SK-N-SH (cell line): ENCODE measurements around the gene TCTN2. TPM values are rescaled to one million over a fixed set of nuclear protein-coding genes. Genes with fewer than 3 reads are reported as not detected.

Experiments
- CTCF ChIA-PET: fragments of 300-600, 350-600 bp; formaldehyde crosslinking; extraction: SDS; loops from one replicate; lab custom pipeline; 2021; lab: Yijun Ruan, JAX
- POLR2A ChIA-PET: fragments of 350-600 bp; sonication (Branson Sonifier 250); formaldehyde crosslinking; extraction: SDS; loops from one replicate; lab custom pipeline; 2020; ENCODE audit warnings: antibody characterized with exemption, inconsistent platforms; lab: Yijun Ruan, JAX
- DNase-seq: peaks from one replicate; pipeline ENCODE4 v3.0.0; 2012
- H2AFZ ChIP-seq: fragments of 200-600 bp; sonication (generic); 2 replicates; pipeline ENCODE4 v1.8.1; 2016; ENCODE audit warnings: antibody characterized with exemption, mild to moderate bottlenecking, low read depth
- H3F3A ChIP-seq: fragments of 200-600 bp; sonication (generic); replicated peaks from 2 replicates; pipeline ENCODE3; 2016; ENCODE audit warnings: antibody characterized with exemption, mild to moderate bottlenecking; ENCODE audit not compliant: insufficient read depth
- H3K27ac ChIP-seq, 2 experiments: fragments of 200-500 bp in 1 of 2; fragments of 200-600 bp in 1 of 2; sonication (Bioruptor generic) in 1 of 2; sonication (generic), shearing (Covaris generic) in 1 of 2; 2 replicates each; pipeline versions ENCODE4 v1.5.1 to v1.6.1; 2014 to 2016; ENCODE audit warnings: low read depth in 2 of 2, inconsistent platforms in 1 of 2, low read length in 1 of 2, mild to moderate bottlenecking in 1 of 2, mixed read lengths in 1 of 2
- H3K27me3 ChIP-seq: fragments of 200-600 bp; sonication (generic), shearing (Covaris generic); 2 replicates; pipeline ENCODE4 v1.6.1; 2016; ENCODE audit warnings: mixed run types; ENCODE audit not compliant: insufficient read depth
- H3K36me3 ChIP-seq, 2 experiments: fragments of 200-500 bp in 1 of 2; fragments of 200-600 bp in 1 of 2; sonication (Bioruptor generic) in 1 of 2; sonication (generic) in 1 of 2; replicated peaks in 1 of 2; 2 replicates each; pipeline versions ENCODE3 to v1.5.1; 2014 to 2016; ENCODE audit warnings: low read length in 1 of 2, mild to moderate bottlenecking in 1 of 2; ENCODE audit not compliant: insufficient read depth in 2 of 2, control insufficient read depth in 1 of 2
- H3K4me1 ChIP-seq, 2 experiments: fragments of 200-500 bp in 1 of 2; fragments of 200-600 bp in 1 of 2; sonication (Bioruptor generic) in 1 of 2; sonication (generic), shearing (Covaris generic) in 1 of 2; 2 replicates each; pipeline versions ENCODE4 v1.5.1 to v1.6.1; 2014 to 2016; ENCODE audit warnings: low read depth in 1 of 2, low read length in 1 of 2, mixed run types in 1 of 2; ENCODE audit not compliant: insufficient read depth in 2 of 2, control insufficient read depth in 1 of 2
- H3K4me2 ChIP-seq: fragments of 200-600 bp; sonication (generic), shearing (Covaris generic); 2 replicates; pipeline ENCODE4 v1.6.1; 2017; ENCODE audit warnings: mixed run types
- H3K4me3 ChIP-seq, 2 experiments: fragments of 200-500 bp in 1 of 2; fragments of 200-600 bp in 1 of 2; sonication (Bioruptor generic) in 1 of 2; sonication (generic), shearing (Covaris generic) in 1 of 2; 2 replicates each; pipeline versions ENCODE4 v1.5.1 to v1.8.1; 2014 to 2016; ENCODE audit warnings: low read depth in 2 of 2, inconsistent platforms in 1 of 2, low read length in 1 of 2, mild to moderate bottlenecking in 1 of 2, mixed read lengths in 1 of 2, moderate library complexity in 1 of 2
- H3K79me2 ChIP-seq: fragments of 200-600 bp; sonication (generic); 2 replicates; pipeline ENCODE4 v1.8.1; 2017; ENCODE audit warnings: mild to moderate bottlenecking; ENCODE audit not compliant: insufficient read depth
- H3K9ac ChIP-seq: fragments of 200-600 bp; sonication (generic); 2 replicates; pipeline ENCODE4 v1.6.1; 2017; ENCODE audit warnings: mixed run types
- H3K9me2 ChIP-seq: fragments of 200-600 bp; sonication (generic); 2 replicates; pipeline ENCODE4 v1.6.1; 2017; ENCODE audit warnings: mixed run types
- H3K9me3 ChIP-seq: fragments of 200-600 bp; sonication (generic); 2 replicates; pipeline ENCODE4 v1.6.1; 2017; ENCODE audit warnings: mixed run types, mild to moderate bottlenecking, moderate library complexity
- H4K20me1 ChIP-seq: fragments of 200-600 bp; sonication (generic); 2 replicates; pipeline ENCODE4 v1.6.1; 2017; ENCODE audit warnings: mild to moderate bottlenecking, mixed run types; ENCODE audit not compliant: insufficient read depth
- CHD2 ChIP-seq: fragments of 150-350 bp; IDR thresholded peaks from 2 replicates; pipeline ENCODE4 v1.6.1; 2018; ENCODE audit warnings: low read length; ENCODE audit not compliant: partially characterized antibody
- MEF2A ChIP-seq: IDR thresholded peaks from 2 replicates; pipeline ENCODE4 v1.4.0; 2012; ENCODE audit warnings: low read depth, borderline replicate concordance
- RFX5 ChIP-seq: IDR thresholded peaks from 2 replicates; pipeline ENCODE4 v1.6.1; 2012; ENCODE audit warnings: mild to moderate bottlenecking, improper control_type of control experiment, low read length
- SIN3A ChIP-seq: IDR thresholded peaks from 2 replicates; pipeline ENCODE4 v1.6.1; 2012; ENCODE audit warnings: low read depth, mild to moderate bottlenecking, low read length, moderate library complexity, borderline replicate concordance
- WGBS: methylation state at CpG from one replicate; pipeline ENCODE4 v1.1.6; 2017; ENCODE audit warnings: low lambda C conversion rate; 5-methylcytosine and 5-hydroxymethylcytosine counted together
- polyA plus RNA-seq, 3 experiments: library from polyadenylated mRNA; depleted of rRNA; stranded (reverse); fragments of >200 nt; gene quantifications; 2 replicates each; pipeline ENCODE4 v1.2.3, GENCODE V29; 2012
- TF ChIP-seq, protein P1 (sequence below): IDR thresholded peaks from 2 replicates; pipeline ENCODE4 v1.6.1; 2012; ENCODE audit warnings: mild to moderate bottlenecking, low read depth, low read length, moderate library complexity
- TF ChIP-seq, protein P2 (sequence below): fragments of 200-600 bp; sonication (generic); IDR thresholded peaks from 2 replicates; pipeline ENCODE4 v1.6.1; 2017; ENCODE audit warnings: antibody characterized with exemption, mild to moderate bottlenecking, moderate library complexity
- TF ChIP-seq, protein P3 (sequence below): fragments of 150-350 bp; IDR thresholded peaks from 2 replicates; pipeline ENCODE4 v1.6.1; 2017; ENCODE audit warnings: antibody characterized with exemption, low read length, low read depth, borderline replicate concordance

TCTN2 gene
- polyA plus RNA-seq, 1 of the 3 experiments (the other 2 are of a cell fraction) = 9.1 TPM

DNA sequence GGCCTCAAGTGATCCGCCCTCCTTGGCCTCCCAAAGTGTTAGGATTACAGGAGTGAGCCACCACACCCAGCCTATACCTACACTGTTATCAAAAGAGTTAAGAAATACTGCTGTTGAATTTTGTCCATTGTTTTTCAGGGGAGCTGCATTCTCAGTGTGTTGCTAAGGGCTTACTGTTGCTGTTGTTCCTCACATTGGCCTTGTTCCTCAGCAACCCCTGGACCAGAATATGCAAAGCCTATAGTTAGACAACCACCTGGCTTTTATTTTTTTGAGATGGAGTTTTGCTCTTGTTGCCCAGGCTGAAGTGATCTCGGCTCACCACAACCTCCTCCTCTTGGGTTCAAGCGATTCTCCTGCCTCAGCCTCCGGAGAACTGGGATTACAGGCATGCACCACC lies 36.6 kb downstream of the TCTN2 start (continued):
- TF ChIP-seq, protein P1, sequence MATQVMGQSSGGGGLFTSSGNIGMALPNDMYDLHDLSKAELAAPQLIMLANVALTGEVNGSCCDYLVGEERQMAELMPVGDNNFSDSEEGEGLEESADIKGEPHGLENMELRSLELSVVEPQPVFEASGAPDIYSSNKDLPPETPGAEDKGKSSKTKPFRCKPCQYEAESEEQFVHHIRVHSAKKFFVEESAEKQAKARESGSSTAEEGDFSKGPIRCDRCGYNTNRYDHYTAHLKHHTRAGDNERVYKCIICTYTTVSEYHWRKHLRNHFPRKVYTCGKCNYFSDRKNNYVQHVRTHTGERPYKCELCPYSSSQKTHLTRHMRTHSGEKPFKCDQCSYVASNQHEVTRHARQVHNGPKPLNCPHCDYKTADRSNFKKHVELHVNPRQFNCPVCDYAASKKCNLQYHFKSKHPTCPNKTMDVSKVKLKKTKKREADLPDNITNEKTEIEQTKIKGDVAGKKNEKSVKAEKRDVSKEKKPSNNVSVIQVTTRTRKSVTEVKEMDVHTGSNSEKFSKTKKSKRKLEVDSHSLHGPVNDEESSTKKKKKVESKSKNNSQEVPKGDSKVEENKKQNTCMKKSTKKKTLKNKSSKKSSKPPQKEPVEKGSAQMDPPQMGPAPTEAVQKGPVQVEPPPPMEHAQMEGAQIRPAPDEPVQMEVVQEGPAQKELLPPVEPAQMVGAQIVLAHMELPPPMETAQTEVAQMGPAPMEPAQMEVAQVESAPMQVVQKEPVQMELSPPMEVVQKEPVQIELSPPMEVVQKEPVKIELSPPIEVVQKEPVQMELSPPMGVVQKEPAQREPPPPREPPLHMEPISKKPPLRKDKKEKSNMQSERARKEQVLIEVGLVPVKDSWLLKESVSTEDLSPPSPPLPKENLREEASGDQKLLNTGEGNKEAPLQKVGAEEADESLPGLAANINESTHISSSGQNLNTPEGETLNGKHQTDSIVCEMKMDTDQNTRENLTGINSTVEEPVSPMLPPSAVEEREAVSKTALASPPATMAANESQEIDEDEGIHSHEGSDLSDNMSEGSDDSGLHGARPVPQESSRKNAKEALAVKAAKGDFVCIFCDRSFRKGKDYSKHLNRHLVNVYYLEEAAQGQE = no peak
- TF ChIP-seq MEF2A (no peak), CHD2 (no peak), RFX5 (no peak)
- TF ChIP-seq, protein P2, sequence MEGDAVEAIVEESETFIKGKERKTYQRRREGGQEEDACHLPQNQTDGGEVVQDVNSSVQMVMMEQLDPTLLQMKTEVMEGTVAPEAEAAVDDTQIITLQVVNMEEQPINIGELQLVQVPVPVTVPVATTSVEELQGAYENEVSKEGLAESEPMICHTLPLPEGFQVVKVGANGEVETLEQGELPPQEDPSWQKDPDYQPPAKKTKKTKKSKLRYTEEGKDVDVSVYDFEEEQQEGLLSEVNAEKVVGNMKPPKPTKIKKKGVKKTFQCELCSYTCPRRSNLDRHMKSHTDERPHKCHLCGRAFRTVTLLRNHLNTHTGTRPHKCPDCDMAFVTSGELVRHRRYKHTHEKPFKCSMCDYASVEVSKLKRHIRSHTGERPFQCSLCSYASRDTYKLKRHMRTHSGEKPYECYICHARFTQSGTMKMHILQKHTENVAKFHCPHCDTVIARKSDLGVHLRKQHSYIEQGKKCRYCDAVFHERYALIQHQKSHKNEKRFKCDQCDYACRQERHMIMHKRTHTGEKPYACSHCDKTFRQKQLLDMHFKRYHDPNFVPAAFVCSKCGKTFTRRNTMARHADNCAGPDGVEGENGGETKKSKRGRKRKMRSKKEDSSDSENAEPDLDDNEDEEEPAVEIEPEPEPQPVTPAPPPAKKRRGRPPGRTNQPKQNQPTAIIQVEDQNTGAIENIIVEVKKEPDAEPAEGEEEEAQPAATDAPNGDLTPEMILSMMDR = no peak
- TF ChIP-seq, all 33 proteins: peak for 0

DNA sequence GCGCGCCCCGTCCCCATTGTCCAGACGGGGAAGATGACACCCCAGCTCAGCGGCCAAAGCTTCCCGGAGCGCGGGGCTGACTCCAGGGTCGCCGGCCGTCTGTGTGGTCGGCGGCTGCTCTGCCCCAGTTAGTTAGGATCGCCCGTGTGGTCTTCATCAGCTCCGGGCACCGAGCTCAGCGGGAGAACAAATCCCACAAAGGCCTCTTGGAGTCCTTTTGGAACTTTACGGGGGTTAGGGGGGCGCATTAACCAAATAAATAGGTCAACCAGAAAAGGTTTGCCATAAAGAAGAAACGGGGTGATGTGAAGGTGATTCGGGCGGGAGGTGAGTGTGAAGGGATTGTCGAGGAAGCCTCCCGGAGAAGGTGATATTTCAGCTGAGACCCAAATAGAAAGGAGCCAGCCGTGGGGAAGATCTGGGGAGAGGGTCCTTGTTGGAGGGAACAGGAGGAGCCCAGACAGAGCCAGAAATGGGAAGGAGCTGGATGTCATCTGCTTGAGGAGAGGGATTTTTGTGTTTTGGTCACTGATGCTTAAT lies 41.9 kb downstream of the TCTN2 start:
- peak; percentile 4; the same call in 1 of the 2 replicates for TF ChIP-seq SIN3A
- TF ChIP-seq, protein P3, sequence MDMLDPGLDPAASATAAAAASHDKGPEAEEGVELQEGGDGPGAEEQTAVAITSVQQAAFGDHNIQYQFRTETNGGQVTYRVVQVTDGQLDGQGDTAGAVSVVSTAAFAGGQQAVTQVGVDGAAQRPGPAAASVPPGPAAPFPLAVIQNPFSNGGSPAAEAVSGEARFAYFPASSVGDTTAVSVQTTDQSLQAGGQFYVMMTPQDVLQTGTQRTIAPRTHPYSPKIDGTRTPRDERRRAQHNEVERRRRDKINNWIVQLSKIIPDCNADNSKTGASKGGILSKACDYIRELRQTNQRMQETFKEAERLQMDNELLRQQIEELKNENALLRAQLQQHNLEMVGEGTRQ = no peak
- TF ChIP-seq, all 33 proteins: peak for 1
- H3K9me2 ChIP-seq = no peaks in the 10 kb centered on the region
- peak overlapping the region; percentile 92 for H2AFZ ChIP-seq
- H3K4me3 ChIP-seq = peak overlapping the region; percentile 72 to 92
- WGBS = 2% methylated on average over 13 of the region's 26 CpGs
- CTCF ChIA-PET = interaction anchor here (1.0 to 1.5 kb wide), 3 partner anchors 11 to 271 kb away, joined by 3 to 4 read pairs (median 4); no protein-coding TSS in a partner anchor
- H3K4me2 ChIP-seq = peak overlapping the region; percentile 90
- H3K36me3 ChIP-seq = peaks cover 0 to 3% of the 10 kb centered on the region in 2 experiments
- no peaks in the 10 kb centered on the region for H4K20me1 ChIP-seq
- peak overlapping the region; percentile 79 for H3K9ac ChIP-seq
- H3K79me2 ChIP-seq = peaks cover 45% of the 10 kb centered on the region
- no peaks in the 10 kb centered on the region for H3K27me3 ChIP-seq
- peaks cover 3% of the 10 kb centered on the region for H3F3A ChIP-seq
- POLR2A ChIA-PET = interaction anchor here (0.8 to 1.5 kb wide), 3 partner anchors 10 to 41 kb away, joined by 3 to 6 read pairs (median 4); partner anchors contain the start of gene TCTN2
- peaks cover 5 to 12% of the 10 kb centered on the region in 2 experiments; a peak in 1 of 4 replicates for H3K4me1 ChIP-seq
- no peak for DNase-seq
- no peaks in the 10 kb centered on the region for H3K9me3 ChIP-seq
- no peak overlapping the region; a peak in 1 of 4 replicates for H3K27ac ChIP-seq
